ENCODE measurements around the gene FHAD1.

GRCh38 chr1:15368888-15369287 lies 121.9 kb downstream of the FHAD1 start:
- TF ChIP-seq EZH2 (IDR thresholded peaks at IDR 0.05; ENCODE audit: borderline replicate concordance, insufficient read depth, low read depth, low read length, poor library complexity, severe bottlenecking) (no peak), CTCF (IDR thresholded peaks at IDR 0.05) (no peak)
